Keratinocyte (primary cell): ENCODE results near the gene EME1.
"Not testable (repeated sequence)": the region's sequence is repeated elsewhere in the genome, so short reads cannot be mapped to it uniquely, and the experiment has no call there.

Experiments used
- CTCF ChIP-seq, 3 experiments: IDR thresholded peaks in 1 of 3; conservative IDR thresholded peaks in 1 of 3; optimal IDR thresholded peaks in 1 of 3; 2 replicates in 2 of 3; 3 replicates in 1 of 3; pipeline versions ENCODE3 to v1.5.1; 2011; ENCODE audit warnings: low read length in 3 of 3, mild to moderate bottlenecking in 3 of 3, moderate library complexity in 2 of 3, control low read depth in 1 of 3, inconsistent platforms in 1 of 3; ENCODE audit not compliant: insufficient read depth in 2 of 3; ENCODE audit errors: extremely low read depth in 1 of 3
- EZH2 ChIP-seq: IDR thresholded peaks from one replicate; pipeline ENCODE4 v1.6.1; 2012; ENCODE audit warnings: inconsistent platforms, mild to moderate bottlenecking, low read length, moderate library complexity

GRCh38 chr17:50333291-50334057 lies 39.6 kb upstream of the EME1 start:
- peak in 1 of 3 experiments; percentile 64 for TF ChIP-seq CTCF (optimal IDR thresholded peaks at IDR 0.05 in 1 of 3, IDR thresholded peaks at IDR 0.05 in 1 of 3, conservative IDR thresholded peaks at IDR 0.05 in 1 of 3; ENCODE audit: extremely low read depth in 1 of 3, insufficient read depth in 2 of 3, low read length in 3 of 3)
- not testable (repeated sequence) for TF ChIP-seq EZH2
